Thoracic aorta (tissue), 2 donors: ENCODE data around the gene VPS13A. TPM values are rescaled to one million over a fixed set of nuclear protein-coding genes. Genes with fewer than 3 reads are reported as not detected.

Experiments
- ATAC-seq: fragments of 150-250 bp; one replicate; pipeline ENCODE4 v1.8.0; 2017; ENCODE audit warnings: low read depth; ENCODE audit not compliant: insufficient number of reproducible peaks, low FRiP score
- DNase-seq: peaks from one replicate; pipeline ENCODE4 v3.0.0-alpha.2; 2020; ENCODE audit warnings: low spot score
- H3K27ac ChIP-seq, 2 donors: fragments of 200-600 bp; sonication (generic); 1 replicate in 1 of 2; 2 replicates in 1 of 2; pipeline ENCODE4 v1.5.1; 2016; ENCODE audit warnings: mild to moderate bottlenecking in 2 of 2, moderate library complexity in 2 of 2
- H3K27me3 ChIP-seq: fragments of 200-600 bp; sonication (generic); replicated peaks from 2 replicates; pipeline ENCODE4 v1.6.0; 2016; ENCODE audit warnings: mild to moderate bottlenecking; ENCODE audit not compliant: insufficient read depth
- H3K36me3 ChIP-seq: fragments of 200-600 bp; sonication (generic); one replicate; pipeline ENCODE4 v1.5.1; 2016
- H3K4me1 ChIP-seq, 2 donors: fragments of 200-600 bp; sonication (generic); 1 replicate in 1 of 2; 2 replicates in 1 of 2; pipeline versions ENCODE4 v1.5.1 to v1.6.0; 2016; ENCODE audit warnings: low read depth in 2 of 2, mild to moderate bottlenecking in 1 of 2; ENCODE audit not compliant: control insufficient read depth in 1 of 2
- H3K4me3 ChIP-seq: fragments of 200-600 bp; sonication (generic); 2 replicates; pipeline ENCODE4 v1.5.1; 2016; ENCODE audit warnings: mild to moderate bottlenecking
- H3K9me3 ChIP-seq: fragments of 200-600 bp; sonication (generic); 2 replicates; pipeline ENCODE4 v1.5.1; 2016
- total RNA-seq, 2 donors: library from RNA; depleted of rRNA; stranded (reverse); fragments of >200 nt; gene quantifications; one replicate each; pipeline versions ENCODE4 v1.1.0 to v1.2.3, GENCODE V29; 2016
- TF ChIP-seq, protein P1 (sequence below): fragments of 200-600 bp; sonication (generic); IDR thresholded peaks from one replicate; pipeline ENCODE4 v1.5.1; 2019; ENCODE audit warnings: antibody characterized with exemption

VPS13A gene
- total RNA-seq, 2 donors from 2014 or later: 54.8 to 94.8 TPM

GRCh38 chr9:77423841-77424240 lies 246.5 kb downstream of the VPS13A start:
- H3K27me3 ChIP-seq: no peaks in the 10 kb centered on the region
- H3K4me1 ChIP-seq: no peaks in the 10 kb centered on the region
- no peak overlapping the region for H3K4me3 ChIP-seq
- no peak for ATAC-seq
- TF ChIP-seq, protein P1, sequence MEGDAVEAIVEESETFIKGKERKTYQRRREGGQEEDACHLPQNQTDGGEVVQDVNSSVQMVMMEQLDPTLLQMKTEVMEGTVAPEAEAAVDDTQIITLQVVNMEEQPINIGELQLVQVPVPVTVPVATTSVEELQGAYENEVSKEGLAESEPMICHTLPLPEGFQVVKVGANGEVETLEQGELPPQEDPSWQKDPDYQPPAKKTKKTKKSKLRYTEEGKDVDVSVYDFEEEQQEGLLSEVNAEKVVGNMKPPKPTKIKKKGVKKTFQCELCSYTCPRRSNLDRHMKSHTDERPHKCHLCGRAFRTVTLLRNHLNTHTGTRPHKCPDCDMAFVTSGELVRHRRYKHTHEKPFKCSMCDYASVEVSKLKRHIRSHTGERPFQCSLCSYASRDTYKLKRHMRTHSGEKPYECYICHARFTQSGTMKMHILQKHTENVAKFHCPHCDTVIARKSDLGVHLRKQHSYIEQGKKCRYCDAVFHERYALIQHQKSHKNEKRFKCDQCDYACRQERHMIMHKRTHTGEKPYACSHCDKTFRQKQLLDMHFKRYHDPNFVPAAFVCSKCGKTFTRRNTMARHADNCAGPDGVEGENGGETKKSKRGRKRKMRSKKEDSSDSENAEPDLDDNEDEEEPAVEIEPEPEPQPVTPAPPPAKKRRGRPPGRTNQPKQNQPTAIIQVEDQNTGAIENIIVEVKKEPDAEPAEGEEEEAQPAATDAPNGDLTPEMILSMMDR: no peak
- no peaks in the 10 kb centered on the region for H3K36me3 ChIP-seq
- DNase-seq: no peak
- no peaks in the 10 kb centered on the region for H3K9me3 ChIP-seq
- H3K27ac ChIP-seq: no peak overlapping the region

DNA sequence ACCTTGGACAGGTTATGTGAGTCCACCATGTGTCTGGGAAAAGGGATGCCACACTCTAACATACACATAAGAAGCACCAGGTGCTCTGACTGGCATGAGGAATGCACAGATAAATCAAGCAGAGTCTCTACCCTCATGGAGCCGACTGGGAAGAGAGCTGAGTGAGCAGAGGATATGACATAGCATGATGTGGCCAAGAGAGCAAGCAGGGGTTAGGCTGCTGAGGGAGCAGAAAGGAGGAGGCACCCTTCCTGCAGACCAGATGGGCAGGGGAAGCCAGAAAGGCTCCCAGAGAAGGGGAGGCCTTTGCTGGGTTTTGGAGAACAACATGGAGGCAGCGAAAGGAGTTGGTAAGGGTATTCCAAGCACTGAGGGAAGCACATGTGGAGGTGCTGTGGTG lies 247.7 kb downstream of the VPS13A start:
- DNase-seq: no peak
- TF ChIP-seq, protein P1: no peak
- no peak overlapping the region for H3K4me3 ChIP-seq
- no peaks in the 10 kb centered on the region for H3K27me3 ChIP-seq
- no peaks in the 10 kb centered on the region for H3K9me3 ChIP-seq
- ATAC-seq: no peak
- no peaks in the 10 kb centered on the region for H3K4me1 ChIP-seq
- H3K36me3 ChIP-seq: no peaks in the 10 kb centered on the region
- no peak overlapping the region for H3K27ac ChIP-seq

DNA sequence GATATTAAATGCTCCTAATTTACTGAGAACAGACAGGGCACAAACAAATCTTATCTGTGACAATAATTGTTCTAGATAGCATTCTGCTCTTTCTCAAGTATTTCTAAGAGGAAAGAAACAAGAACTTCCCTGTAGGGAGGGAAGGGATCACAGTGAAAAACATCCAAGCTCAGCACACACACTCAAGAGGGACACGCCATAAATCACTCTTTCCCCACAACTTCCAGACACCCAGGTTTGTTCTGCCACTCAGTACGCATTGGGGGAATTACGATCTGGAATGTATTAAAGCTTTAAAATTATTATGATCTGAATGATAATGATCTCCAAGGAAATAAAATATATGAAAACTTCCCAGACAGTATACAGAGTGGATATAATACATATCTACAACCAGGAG lies 249.4 kb downstream of the VPS13A start:
- no peaks in the 10 kb centered on the region for H3K36me3 ChIP-seq
- ATAC-seq (no peak), DNase-seq (no peak)
- H3K4me3 ChIP-seq: no peak overlapping the region
- H3K27me3 ChIP-seq: no peaks in the 10 kb centered on the region
- no peak overlapping the region for H3K27ac ChIP-seq
- no peaks in the 10 kb centered on the region for H3K9me3 ChIP-seq
- H3K4me1 ChIP-seq: no peaks in the 10 kb centered on the region
- TF ChIP-seq, protein P1: no peak

DNA sequence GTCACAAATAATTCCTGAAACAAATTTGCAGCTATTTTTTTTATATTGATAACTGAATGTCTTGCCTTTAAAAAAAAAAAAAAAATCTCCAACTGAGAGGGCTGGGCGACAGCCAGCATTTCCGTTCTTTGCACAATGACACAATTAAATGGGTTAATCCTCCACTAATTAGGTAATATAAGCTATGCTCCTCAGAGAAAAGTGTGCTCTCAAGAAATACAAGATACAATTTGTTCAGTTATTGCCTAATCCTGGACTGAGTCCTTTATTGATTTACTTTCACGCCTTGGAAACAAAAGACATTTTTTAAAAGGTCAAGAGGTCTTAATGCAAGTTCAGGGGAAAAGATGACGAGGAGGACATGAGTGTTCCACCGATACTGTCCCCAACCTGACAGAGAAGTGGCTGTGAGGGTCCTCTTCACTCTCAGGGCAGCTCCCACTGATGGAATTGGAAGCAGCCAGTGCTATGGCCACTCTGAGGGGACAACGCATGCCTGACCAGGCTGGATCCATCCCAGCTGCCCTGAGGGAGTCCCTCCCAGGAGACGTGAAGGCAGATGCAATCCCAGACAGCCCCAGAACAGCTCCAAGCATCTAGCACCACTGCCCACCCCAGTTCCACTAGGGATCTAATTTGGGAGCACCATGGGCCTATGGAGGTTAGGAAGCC lies 250.1 kb downstream of the VPS13A start:
- Histone ChIP-seq H3K4me3 (no peak overlapping the region), H3K27me3 (no peaks in the 10 kb centered on the region), H3K4me1 (no peaks in the 10 kb centered on the region), H3K27ac (no peak overlapping the region), H3K36me3 (no peaks in the 10 kb centered on the region), H3K9me3 (no peaks in the 10 kb centered on the region)
- ATAC-seq (no peak), DNase-seq (no peak)
- TF ChIP-seq, protein P1: no peak

- H3K9me3 ChIP-seq: no peaks in the 10 kb centered on the region
- no peaks in the 10 kb centered on the region for H3K36me3 ChIP-seq
- ATAC-seq: no peak
- H3K4me3 ChIP-seq: no peak overlapping the region
- DNase-seq: no peak
- H3K4me1 ChIP-seq: no peaks in the 10 kb centered on the region
- TF ChIP-seq, protein P1: no peak
- no peaks in the 10 kb centered on the region for H3K27me3 ChIP-seq
- H3K27ac ChIP-seq: no peak overlapping the region
Observed at GRCh38 chr9:77429928-77430327, 252.6 kb downstream of the VPS13A start.
